Activated CD4-positive, alpha-beta T cell treated with anti-CD3 and anti-CD28 coated beads for 48 hours (primary cell): ENCODE measurements around the gene NPRL2.

ENCODE experiments used
- DNase-seq: peaks from one replicate; pipeline ENCODE4 v3.0.0-alpha.2; 2020

The NPRL2 gene

GRCh38 chr3:50373146-50374051 is 22.8 kb upstream of the NPRL2 start:
- no peak for DNase-seq

- no peak for DNase-seq
Observed at GRCh38 chr3:50372349-50372748, 21.8 kb upstream of the NPRL2 start.

GRCh38 chr3:50371133-50371685 is 20.6 kb upstream of the NPRL2 start:
- no peak for DNase-seq

GRCh38 chr3:50370594-50370993 is 20.0 kb upstream of the NPRL2 start:
- DNase-seq: no peak

- DNase-seq: no peak
Observed at GRCh38 chr3:50369012-50369670, 18.6 kb upstream of the NPRL2 start.

- no peak for DNase-seq
Observed at GRCh38 chr3:50365842-50366220, 15.3 kb upstream of the NPRL2 start.

- peak; percentile 96 for DNase-seq
Observed at GRCh38 chr3:50365080-50365841, 14.7 kb upstream of the NPRL2 start.

- DNase-seq: no peak
Observed at GRCh38 chr3:50364573-50365079, 14.1 kb upstream of the NPRL2 start.

GRCh38 chr3:50359760-50360110 is 9.2 kb upstream of the NPRL2 start:
- DNase-seq: no peak

GRCh38 chr3:50358911-50359759 is 8.6 kb upstream of the NPRL2 start, which contains the start of gene TMEM115:
Gene TMEM115 (minus strand): TSS chr3:50359521. CDS start chr3:50359063, 458 bp downstream.
- DNase-seq: peak; percentile 96

GRCh38 chr3:50358355-50358910 is 7.9 kb upstream of the NPRL2 start:
- no peak for DNase-seq

GRCh38 chr3:50357481-50357880 is 6.9 kb upstream of the NPRL2 start:
- DNase-seq: no peak

- DNase-seq: no peak
Observed at GRCh38 chr3:50356553-50356952, 6.0 kb upstream of the NPRL2 start.

- DNase-seq: no peak
Observed at GRCh38 chr3:50355829-50356552, 5.4 kb upstream of the NPRL2 start.

GRCh38 chr3:50354850-50355249 is 4.3 kb upstream of the NPRL2 start:
- no peak for DNase-seq

GRCh38 chr3:50354186-50354764 is 3.7 kb upstream of the NPRL2 start:
- no peak for DNase-seq

- DNase-seq: no peak
Observed at GRCh38 chr3:50353245-50354004, 2.9 kb upstream of the NPRL2 start.

GRCh38 chr3:50352781-50353180 is 2.2 kb upstream of the NPRL2 start:
- DNase-seq: peak; percentile 38

GRCh38 chr3:50351323-50351697 is 735 bp upstream of the NPRL2 start:
- DNase-seq: no peak

- no peak for DNase-seq
Observed at GRCh38 chr3:50350213-50350526, 405 bp downstream of the NPRL2 start.
